GM15510 (cell line): ENCODE measurements around the gene ALOX5AP.

Experiments
- POLR2A ChIP-seq: IDR thresholded peaks from 3 replicates; pipeline ENCODE4 v1.6.1; 2011; ENCODE audit warnings: borderline replicate concordance; ENCODE audit not compliant: insufficient read length; ENCODE audit errors: extremely low read depth

The ALOX5AP gene

DNA sequence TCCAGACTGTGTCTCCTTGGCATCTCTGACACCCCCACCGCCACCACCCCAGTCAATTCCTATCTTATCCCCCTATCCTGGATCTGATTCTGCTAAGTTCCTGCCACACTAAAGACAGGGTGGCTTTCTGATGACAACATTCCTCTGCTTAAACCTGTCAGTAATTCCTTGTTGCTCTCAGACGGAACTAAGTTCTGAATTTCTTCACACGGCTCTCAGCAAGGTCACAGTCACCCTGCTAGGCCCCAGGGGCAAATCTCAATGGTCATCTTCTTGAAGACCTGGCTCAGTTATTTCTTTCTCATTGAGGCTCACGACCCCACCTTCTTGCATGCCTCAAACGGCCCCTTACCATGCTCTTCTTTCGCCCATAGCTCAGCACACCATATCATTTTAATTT, 7.6 kb downstream of the ALOX5AP start:
- no peak for TF ChIP-seq POLR2A

DNA sequence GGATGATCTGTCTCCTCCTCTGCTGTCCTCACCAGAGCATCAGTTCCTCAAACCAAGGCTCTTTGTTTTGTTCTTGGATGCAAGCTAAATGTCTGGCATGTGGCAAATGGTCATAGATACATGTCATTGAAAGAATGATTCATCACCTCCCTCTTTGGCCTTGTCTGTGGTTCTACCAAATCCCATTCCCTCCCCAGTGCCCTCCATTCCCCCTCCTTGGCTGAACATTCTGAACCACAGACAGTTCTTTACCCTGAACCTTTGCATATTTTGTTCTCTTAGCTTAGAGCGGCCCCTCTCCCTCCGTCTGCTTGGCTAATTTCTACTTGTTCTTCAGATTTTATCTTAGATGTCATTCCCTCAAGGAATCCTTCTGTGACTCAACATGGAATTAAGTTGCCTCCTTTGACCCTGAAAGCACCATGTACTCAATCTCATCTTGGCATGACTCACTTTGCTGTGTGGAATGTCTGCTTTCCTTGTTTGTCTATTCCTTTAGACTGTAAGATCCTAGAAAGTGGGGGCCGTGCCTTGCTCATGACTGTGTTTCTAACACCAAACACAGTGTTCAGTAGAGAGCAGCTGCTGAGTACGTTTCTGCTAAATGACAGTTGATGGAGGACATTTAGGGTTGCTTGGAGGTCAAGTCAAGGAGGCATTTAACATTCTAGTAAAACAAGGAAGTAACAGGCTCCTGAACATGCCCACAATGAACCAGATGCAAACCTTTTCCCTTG, 8.1 kb downstream of the ALOX5AP start:
- TF ChIP-seq POLR2A = no peak

DNA sequence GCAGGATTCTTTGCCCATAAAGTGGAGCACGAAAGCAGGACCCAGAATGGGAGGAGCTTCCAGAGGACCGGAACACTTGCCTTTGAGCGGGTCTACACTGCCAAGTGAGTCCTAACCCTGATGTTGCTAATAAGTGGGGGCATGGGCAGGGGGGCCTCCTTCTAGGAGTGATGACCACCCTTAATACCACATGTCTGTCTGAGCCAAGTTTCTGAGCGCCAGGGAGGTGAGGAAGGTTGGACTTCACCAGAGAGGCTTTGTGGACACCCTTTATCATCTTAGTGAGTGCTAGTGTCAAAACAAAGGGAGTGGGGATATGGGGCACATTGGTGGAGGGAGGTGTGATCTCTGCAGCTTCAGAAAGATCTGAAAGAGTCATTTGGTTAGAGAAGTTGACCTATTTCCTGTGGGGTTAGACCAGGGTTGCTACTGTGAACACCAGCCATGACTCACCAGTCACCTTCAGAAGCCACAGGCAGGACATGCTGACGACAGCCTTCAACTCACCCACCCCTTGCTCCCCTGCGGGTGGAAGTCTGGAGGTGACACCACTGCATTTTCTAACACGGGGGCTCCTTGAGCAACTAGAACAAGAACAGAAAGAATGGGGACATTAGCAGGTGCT, 8.8 kb downstream of the ALOX5AP start:
- TF ChIP-seq POLR2A = no peak

DNA sequence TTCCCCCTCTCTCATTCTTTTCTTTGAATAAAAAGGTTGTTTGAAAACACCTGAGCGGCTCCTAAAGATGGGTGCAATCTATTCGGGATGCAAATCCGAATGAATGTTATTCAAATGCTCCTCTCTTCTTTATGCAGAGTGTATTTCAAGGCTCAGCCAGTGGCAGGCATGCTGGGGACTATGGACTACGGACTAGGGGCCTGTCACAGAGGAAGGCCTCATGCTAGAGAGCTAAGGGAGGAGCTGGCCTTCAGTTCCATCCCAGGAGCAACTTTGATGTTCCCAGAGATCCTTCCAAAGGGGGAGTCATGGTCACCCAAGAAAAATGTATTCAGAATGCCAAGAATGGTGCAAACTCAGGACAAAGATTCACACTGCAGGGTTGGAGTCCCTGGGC, 9.3 kb downstream of the ALOX5AP start:
- no peak for TF ChIP-seq POLR2A

DNA sequence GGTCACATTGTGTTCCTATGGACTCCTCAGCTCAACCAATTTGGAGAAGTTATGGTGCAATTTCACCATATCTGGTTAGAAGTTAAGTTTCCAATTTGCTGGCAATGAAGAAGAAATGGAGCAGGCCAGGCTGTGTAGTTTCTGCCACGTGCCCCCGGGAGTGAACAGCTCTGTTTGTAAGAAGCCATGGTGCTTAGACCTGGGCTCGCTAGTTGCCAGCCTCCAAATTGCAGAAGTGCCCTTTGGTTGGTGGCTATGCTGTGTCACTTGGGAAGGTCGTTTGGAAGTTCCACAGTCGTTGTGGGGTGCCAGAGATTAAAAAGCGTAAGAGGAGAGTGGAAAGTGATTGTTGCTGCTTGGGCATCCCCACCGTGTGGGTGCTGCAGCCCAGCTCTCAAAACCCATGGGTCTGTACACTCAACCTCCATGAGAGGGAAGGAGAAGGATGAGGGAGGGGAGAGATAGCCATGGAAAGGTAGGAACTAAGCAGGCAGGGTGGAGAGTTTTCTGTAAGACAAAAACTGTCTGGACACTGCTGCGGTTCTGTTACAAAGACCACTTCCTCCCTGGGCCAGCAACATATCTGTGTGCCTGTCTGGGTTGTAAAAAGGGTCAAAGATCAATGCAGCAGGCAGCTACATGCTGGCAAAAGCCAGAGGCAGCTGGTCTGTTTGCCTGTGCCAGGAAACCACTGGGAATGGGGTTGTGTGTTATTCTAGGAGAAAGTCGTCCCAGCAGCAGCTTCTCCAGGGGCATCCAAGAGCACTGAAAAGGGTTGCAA, 10.8 kb downstream of the ALOX5AP start:
- TF ChIP-seq POLR2A = no peak

DNA sequence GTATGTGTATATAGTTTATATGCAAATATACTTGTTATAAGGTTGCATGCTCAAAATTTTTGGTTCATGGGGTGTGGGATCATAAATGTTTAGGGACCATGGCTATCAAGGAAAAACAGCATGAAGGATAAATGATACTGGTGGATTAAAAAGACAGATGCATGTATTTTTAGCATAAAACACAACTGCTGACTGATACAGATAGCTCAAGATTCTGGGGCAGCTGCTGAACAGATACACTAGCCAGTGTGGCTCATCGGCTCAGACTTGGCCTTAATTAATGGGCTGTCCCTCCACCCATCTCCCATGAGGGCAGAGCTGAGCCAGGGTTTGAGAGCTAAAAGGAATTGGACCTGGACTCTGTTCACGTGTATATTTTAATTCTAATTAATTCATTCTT, 11.4 kb downstream of the ALOX5AP start:
- TF ChIP-seq POLR2A = no peak

DNA sequence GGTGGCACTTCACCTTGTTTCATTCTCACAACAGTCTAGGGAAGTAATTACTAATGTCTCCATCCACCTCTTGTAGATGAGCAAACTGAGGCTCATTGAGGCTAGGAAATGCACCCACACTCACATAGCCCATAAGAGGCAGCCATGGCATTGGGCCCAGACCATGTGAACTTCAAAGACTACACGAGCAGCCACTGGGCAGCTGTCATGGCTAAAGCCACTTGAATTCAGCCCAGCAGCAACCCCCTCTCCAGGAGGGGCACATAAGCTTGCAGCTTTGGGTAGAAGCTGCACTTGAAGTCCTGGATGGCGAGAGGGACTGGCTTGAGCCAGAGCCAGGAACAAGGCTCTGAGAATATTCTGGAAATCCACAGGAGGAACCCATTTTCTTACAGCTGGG, 13.4 kb downstream of the ALOX5AP start:
- TF ChIP-seq POLR2A = no peak

DNA sequence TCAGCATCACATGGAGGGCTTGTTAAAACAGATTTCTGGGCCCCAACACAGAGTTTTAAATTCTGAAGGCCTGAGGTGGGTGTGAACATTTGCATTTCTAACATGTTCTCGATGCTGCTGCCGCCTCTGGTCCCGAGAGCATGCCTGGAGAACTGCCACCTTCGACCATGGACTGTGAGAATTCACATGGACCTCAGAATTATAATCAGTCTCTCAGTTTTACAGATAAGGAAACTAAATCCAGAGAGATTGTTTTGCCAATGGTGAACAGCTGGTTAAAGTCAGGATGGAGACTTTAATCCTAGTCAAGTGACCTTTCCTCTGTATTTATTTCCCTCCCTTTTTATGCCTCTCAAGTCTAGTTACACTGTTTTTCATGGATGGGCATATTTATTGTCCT, 14.7 kb downstream of the ALOX5AP start:
- no peak for TF ChIP-seq POLR2A

DNA sequence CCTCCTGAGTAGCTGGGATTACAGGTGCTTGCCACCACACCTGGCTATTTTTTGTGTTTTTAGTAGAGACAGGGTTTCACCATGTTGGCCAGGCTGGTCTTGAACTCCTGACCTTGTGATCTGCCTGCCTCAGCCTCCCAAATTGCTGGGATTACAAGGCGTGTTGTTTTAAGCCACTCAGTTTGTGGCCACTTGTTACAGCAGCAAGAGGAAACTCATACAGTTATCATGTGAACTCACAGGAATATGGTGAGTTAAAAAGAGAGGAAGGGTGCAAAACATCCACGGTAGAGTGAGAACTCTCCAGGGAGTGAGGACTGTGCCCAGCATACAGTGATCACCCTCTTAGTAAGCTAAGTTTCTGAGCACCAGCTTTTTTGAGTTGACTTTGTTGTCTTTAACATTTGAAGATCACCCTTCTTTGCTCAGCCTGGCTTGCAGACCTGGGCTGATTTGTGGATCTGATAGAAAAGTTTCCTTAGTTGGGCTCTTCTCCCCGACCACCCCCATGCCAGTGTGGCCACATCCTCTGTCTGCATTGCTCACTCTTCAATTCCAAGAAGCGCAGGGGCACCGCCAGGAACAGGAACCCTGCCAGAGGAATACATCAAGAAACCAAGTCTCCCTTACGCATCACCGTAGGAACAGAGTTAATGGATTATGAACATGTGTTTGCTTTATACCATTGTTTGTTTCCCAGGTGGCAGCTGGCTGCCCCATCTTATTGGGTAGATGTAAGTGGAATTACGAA, 16.0 kb downstream of the ALOX5AP start:
- no peak for TF ChIP-seq POLR2A

DNA sequence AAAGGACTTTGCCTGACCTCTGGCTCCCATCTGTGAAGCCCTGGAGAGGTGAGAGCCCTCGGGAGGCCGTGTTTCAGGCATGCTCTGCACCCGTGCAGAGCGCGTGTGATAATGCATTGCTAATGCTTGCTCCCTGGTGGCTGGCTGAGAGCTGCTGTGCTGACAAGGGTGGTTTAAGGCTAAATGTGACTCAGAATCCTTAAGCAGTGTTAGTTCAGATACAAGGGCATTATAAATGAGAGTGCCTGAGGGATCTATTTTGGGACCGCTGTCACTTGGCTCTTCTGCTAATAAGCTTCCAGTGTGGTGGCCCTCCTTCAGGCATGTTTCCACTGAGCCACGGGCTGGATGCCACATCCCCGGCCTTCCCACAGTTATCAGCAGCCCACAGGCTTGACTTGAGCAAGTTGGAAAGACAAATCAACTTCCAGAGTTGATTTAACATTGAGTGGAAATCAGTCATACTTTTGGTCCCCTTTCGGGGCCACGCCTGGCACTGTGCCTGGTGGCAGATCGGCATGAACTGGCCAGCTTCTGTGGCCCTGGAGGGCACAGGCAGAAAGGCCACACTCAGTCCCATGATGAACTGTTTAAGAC, 17.0 kb downstream of the ALOX5AP start:
- no peak for TF ChIP-seq POLR2A

DNA sequence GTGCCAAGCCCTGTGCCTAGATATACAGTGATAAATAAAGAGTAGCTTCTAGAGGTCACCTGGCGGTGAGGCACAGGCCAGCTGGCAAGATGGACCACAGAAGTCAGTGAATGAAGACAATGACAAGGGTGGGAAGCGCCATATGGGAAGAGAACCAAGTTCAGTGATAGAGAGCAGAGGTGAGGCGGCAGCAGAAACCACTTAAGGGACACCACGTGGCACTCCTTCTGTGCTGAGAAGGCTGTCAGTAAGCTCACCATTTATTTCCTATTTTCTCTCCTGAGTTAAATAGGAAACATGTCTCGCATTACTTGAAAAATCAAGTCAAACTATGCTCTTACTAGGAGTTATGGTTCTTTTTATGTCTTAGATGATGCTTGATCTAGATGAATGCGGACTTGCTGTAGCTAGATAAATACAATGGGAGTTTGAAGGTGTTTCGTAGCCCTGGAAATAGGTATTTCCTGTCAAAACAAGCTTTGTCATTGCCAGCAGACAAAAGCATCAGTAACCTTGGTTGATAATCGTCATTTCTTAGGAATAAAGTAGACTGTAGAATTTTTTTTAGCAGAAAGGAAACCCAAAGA, 17.8 kb downstream of the ALOX5AP start:
- TF ChIP-seq POLR2A = no peak

DNA sequence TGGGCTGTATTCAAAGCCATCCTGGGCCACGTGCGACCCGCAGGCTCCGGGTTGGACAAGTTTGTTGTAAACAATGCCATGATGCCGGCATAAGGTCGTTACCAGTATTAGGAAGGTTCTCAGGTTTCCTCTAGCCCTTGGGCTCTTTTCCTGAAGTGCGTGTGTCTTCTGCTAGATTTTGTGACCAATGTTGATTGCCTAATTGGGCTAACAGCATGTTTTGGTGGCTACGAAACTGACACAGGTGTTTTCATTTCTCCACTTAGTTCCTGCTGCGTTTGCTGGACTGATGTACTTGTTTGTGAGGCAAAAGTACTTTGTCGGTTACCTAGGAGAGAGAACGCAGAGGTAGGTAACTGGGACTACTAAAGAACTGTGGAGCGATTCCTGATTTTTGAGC, 20.3 kb downstream of the ALOX5AP start:
- no peak for TF ChIP-seq POLR2A

DNA sequence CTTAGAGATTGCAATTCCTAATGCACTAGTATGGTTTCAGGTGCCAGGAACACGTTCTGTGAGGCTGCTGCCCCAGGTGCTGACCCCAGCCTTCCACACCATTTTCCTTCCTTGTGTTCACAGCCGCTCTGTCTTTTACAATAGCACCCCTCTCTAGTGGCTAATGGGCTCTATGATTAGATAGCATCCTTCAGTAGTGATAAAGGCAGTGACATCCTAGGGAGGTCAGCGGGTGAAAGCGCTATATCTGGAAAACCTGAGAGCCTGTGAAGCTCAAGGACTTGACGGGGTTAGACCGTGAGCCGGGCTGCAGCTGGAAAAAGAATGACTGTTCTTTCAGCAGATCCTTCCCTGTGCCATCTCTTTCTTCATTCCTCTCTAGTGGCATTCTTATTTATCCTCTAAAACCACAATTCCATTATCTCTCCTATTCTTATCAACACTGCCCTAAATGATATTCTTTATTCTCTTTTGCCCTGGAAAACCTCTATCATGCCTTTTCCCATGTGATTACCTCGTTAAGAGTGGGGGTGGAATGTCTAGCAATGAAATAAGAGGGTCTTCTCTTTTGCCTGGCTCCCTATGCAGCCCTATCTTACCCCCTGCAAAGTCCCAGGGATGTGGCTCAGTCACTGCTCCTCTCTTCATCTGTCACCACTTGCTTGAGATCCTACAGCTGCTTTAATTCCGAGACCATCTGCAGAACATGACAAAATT, 21.8 kb downstream of the ALOX5AP start:
- TF ChIP-seq POLR2A = no peak

DNA sequence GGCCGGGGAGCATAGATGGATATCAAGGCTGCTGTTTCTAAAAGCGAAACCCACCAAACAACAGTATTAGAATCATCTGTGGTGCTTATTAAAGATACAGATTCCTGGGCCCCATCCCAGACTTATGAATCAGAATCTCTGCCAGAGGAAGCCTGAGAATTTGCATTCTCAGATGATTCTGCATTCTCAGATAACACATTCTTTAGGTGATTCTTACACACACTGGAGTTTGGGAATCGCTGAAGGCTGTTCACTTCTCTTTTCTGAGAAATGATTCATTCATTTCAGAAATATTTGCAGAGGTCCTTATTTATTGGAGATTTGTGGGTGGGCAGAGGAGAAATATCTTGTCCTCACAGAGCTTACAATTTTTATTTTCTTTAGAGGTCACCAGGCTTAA, 24.4 kb downstream of the ALOX5AP start:
- TF ChIP-seq POLR2A = no peak

DNA sequence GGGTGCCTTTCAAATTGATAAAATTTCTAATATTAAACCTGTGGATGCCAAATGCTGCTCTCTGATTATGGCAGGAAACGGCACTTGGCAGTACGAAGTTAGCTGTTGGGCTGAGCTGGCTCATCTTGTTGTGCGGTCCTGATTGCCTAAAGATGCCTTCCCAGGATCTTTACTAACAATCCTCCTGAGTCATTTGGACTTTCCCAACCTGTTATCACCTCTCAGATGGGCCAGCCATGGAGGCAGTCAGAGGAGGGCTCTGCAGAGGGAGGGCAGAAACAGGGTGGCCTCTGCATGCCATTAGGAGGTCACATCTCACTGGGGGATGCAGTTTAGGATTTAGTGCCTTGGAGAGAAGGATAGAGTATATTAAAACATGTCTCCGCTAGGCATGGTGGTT, 27.3 kb downstream of the ALOX5AP start:
- TF ChIP-seq POLR2A = no peak
